Ramos (cell line): ENCODE data around the gene PRL.

Source experiments
- in situ Hi-C: fragments of 300-500 bp; cut with MboI; formaldehyde crosslinking; loops from one replicate; pipeline ENCODE4 v1.14.3; 2022; ENCODE audit warnings: low sequenced_read_pairs; ENCODE audit not compliant: unreplicated experiment

PRL gene

DNA sequence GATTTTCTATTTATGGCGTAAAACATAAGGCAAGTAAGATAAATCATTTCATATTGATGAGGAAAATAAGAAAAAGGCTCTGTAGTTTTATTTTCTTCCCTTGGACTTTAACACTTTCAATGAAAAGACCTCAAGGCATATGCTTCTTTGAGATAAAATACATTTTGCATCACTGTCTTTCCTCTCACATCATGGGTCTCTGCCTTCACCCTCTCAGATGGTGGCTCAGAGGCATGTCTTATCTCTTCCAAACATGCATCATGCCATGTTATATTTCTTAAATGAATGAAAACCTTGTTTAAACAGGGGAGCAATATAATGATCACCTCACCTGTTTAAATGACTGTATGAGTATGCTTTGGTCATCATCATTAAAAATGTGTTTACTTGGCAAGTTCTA is 59.3 kb downstream of the PRL start:
- in situ Hi-C loops = no loop called here
